ENCODE data around the gene KRT75. TPM values are rescaled to one million over a fixed set of nuclear protein-coding genes. Genes with fewer than 3 reads are reported as not detected.

Gene KRT75
- total and polyA plus RNA-seq, 12 donors: not detected

GRCh38 chr12:52407918-52408317 is 26.3 kb downstream of the KRT75 start:
- 80 to 81% methylated on average over 5 of the region's 5 CpGs for WGBS, 2 donors
- intact Hi-C loops (cut with DNase I): no loop called here
- H3K4me3 ChIP-seq: no peak overlapping the region
- TF ChIP-seq CTCF (IDR thresholded peaks at IDR 0.05): no peak
- peaks cover 0 to 26% (median 0%) of the 10 kb centered on the region in 7 donors for H3K27me3 ChIP-seq
- no peak overlapping the region for H3K27ac ChIP-seq
- DNase-seq (no peak), ATAC-seq (no peak)
- no peaks in the 10 kb centered on the region for H3K9me3 ChIP-seq
- H3K36me3 ChIP-seq: no peaks in the 10 kb centered on the region
- H3K4me1 ChIP-seq: no peaks in the 10 kb centered on the region

GRCh38 chr12:52405922-52406385 is 28.2 kb downstream of the KRT75 start, which contains the start of gene KRT82:
TSS of gene KRT82 (minus strand) at chr12:52406335. CDS start at chr12:52406277, 58 bp downstream.
- no peaks in the 10 kb centered on the region for H3K4me1 ChIP-seq
- intact Hi-C loops (cut with DNase I): no loop called here
- no peak within 1 kb of the TSS for H3K27ac ChIP-seq
- 92 to 94% methylated on average over 14 of the region's 14 CpGs for WGBS, 2 donors
- no peaks in the 10 kb centered on the region for H3K9me3 ChIP-seq
- no peak for TF ChIP-seq CTCF (IDR thresholded peaks at IDR 0.05)
- H3K4me3 ChIP-seq: no peak within 1 kb of the TSS
- ATAC-seq: no peak
- DNase-seq: no peak
- peaks cover 0 to 26% (median 0%) of the 10 kb centered on the region in 7 donors for H3K27me3 ChIP-seq
- no peaks in the 10 kb centered on the region for H3K36me3 ChIP-seq

GRCh38 chr12:52404951-52405350 is 29.2 kb downstream of the KRT75 start:
- ATAC-seq (no peak), DNase-seq (no peak)
- Histone ChIP-seq H3K27me3 (peaks cover 0 to 35% (median 0%) of the 10 kb centered on the region in 7 donors), H3K4me3 (no peak overlapping the region), H3K27ac (no peak overlapping the region), H3K36me3 (no peaks in the 10 kb centered on the region), H3K9me3 (no peaks in the 10 kb centered on the region), H3K4me1 (no peaks in the 10 kb centered on the region)
- 80 to 92% methylated on average over 3 of the region's 3 CpGs for WGBS, 2 donors
- no peak for TF ChIP-seq CTCF (IDR thresholded peaks at IDR 0.05)
- intact Hi-C loops (cut with DNase I): no loop called here

- WGBS, 2 donors: 89 to 92% methylated on average over 9 of the region's 9 CpGs
- no peaks in the 10 kb centered on the region for H3K36me3 ChIP-seq
- H3K4me3 ChIP-seq: no peak overlapping the region
- TF ChIP-seq CTCF (IDR thresholded peaks at IDR 0.05): no peak
- no peaks in the 10 kb centered on the region for H3K4me1 ChIP-seq
- H3K27me3 ChIP-seq: peaks cover 0 to 45% (median 7%) of the 10 kb centered on the region in 7 donors
- no peak for ATAC-seq
- no peaks in the 10 kb centered on the region for H3K9me3 ChIP-seq
- no peak overlapping the region for H3K27ac ChIP-seq
- intact Hi-C loops (cut with DNase I): no loop called here
- no peak for DNase-seq
These were observed 30.6 kb downstream of the KRT75 start for GRCh38 chr12:52403561-52403960.
